Suprapubic skin (tissue), 4 donors: Measurements from ENCODE around the gene HUS1. TPM values are rescaled to one million over a fixed set of nuclear protein-coding genes. Genes with fewer than 3 reads are reported as not detected.
A peak's percentile ranks its signal among the peaks of the same experiment; 100 is the strongest.
"Not testable (repeated sequence)": the region's sequence is repeated elsewhere in the genome, so short reads cannot be mapped to it uniquely, and the experiment has no call there.

Experiments
- DNase-seq, 2 donors: peaks; one replicate each; pipeline ENCODE4 v3.0.0-alpha.2; 2019; ENCODE audit warnings: low spot score in 2 of 2
- H3K27ac ChIP-seq: fragments of 200-600 bp; sonication (generic); one replicate; pipeline ENCODE4 v1.5.1; 2019
- H3K27me3 ChIP-seq: fragments of 200-600 bp; sonication (generic); one replicate; pipeline ENCODE4 v1.5.1; 2019
- H3K36me3 ChIP-seq: fragments of 200-600 bp; sonication (generic); one replicate; pipeline ENCODE4 v1.5.1; 2019
- H3K4me1 ChIP-seq: fragments of 200-600 bp; sonication (generic); one replicate; pipeline ENCODE4 v1.5.1; 2019
- H3K4me3 ChIP-seq: fragments of 200-600 bp; sonication (generic); one replicate; pipeline ENCODE4 v1.5.1; 2019; ENCODE audit warnings: mild to moderate bottlenecking
- H3K9me3 ChIP-seq: fragments of 200-600 bp; sonication (generic); one replicate; pipeline ENCODE4 v1.5.1; 2019
- EP300 ChIP-seq: sonication (generic); formaldehyde crosslinking; IDR thresholded peaks from one replicate; pipeline ENCODE4 v1.6.1; 2017; ENCODE audit warnings: antibody characterized with exemption
- POLR2A ChIP-seq, 2 donors: fragments of 450-650 bp; IDR thresholded peaks; one replicate each; pipeline ENCODE4 v1.6.1; 2017; ENCODE audit warnings: antibody characterized with exemption in 2 of 2, mild to moderate bottlenecking in 2 of 2, moderate library complexity in 2 of 2
- POLR2AphosphoS5 ChIP-seq, 3 donors: sonication (generic); formaldehyde crosslinking; IDR thresholded peaks; one replicate each; pipeline ENCODE4 v1.6.1; 2017; ENCODE audit warnings: antibody characterized with exemption in 3 of 3
- WGBS: methylation state at CpG from one replicate; pipeline ENCODE4 v1.1.5; 2018; 5-methylcytosine and 5-hydroxymethylcytosine counted together
- total RNA-seq, 4 donors: library from RNA; depleted of rRNA; stranded (reverse); fragments of >200 nt; gene quantifications; one replicate each; pipeline ENCODE4 v1.1.0, GENCODE V29; 2016
- TF ChIP-seq, protein P1 (sequence below), 2 donors: fragments of 200-600 bp in 1 of 2; fragments of 450-650 bp in 1 of 2; sonication (generic) in 1 of 2; IDR thresholded peaks; one replicate each; pipeline ENCODE4 v1.5.1; 2016 to 2019; ENCODE audit warnings: antibody characterized with exemption in 2 of 2, mild to moderate bottlenecking in 1 of 2, moderate library complexity in 1 of 2

The HUS1 gene
- total RNA-seq, 4 donors from 2014 or later: 14.4 to 56.2 (median 21.5) TPM

DNA sequence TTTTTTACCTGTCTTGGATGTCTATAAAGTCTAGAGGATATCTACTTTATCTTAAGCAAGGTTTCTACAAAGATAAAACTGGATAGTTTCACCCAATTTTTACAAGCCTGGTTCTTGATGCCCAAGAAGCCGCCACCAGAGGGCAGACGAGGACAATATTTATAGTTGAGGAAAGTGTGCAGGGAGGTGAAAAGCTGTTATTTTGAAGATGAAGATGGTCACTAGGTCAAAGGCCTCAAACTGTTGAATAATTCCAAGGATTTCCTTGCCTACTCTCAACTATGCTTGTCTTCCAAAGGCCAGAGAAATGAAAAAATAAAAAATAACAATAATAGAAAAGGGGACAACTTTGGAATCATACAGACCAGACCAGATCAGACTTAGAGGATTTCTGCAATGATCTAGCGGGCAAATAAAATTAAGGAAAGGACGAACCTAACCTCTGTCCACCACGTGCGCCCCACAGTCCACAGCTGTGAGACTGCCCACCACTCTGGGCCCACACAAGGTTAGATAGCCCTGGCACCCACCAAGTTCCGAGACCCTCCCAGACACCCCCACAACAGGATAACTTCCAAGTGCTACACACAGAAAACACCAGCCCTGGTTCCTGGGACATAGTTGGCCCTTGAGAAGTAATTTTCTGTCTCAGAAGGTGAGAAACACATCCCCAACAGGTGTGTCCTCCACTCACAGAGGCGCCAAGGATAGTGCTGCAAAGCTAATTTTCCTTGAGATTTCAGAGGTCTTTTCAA, 34.0 kb downstream of the HUS1 start:
- no peaks in the 10 kb centered on the region for H3K27me3 ChIP-seq
- TF ChIP-seq EP300: no peak
- TF ChIP-seq, protein P1, sequence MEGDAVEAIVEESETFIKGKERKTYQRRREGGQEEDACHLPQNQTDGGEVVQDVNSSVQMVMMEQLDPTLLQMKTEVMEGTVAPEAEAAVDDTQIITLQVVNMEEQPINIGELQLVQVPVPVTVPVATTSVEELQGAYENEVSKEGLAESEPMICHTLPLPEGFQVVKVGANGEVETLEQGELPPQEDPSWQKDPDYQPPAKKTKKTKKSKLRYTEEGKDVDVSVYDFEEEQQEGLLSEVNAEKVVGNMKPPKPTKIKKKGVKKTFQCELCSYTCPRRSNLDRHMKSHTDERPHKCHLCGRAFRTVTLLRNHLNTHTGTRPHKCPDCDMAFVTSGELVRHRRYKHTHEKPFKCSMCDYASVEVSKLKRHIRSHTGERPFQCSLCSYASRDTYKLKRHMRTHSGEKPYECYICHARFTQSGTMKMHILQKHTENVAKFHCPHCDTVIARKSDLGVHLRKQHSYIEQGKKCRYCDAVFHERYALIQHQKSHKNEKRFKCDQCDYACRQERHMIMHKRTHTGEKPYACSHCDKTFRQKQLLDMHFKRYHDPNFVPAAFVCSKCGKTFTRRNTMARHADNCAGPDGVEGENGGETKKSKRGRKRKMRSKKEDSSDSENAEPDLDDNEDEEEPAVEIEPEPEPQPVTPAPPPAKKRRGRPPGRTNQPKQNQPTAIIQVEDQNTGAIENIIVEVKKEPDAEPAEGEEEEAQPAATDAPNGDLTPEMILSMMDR (IDR thresholded peaks at IDR 0.05): peak; percentile 45 to 71
- no peaks in the 10 kb centered on the region for H3K36me3 ChIP-seq
- peak; percentile 81 to 88 for DNase-seq
- WGBS: 37% methylated on average over 8 of the region's 8 CpGs
- no peak overlapping the region for H3K4me3 ChIP-seq
- no peak overlapping the region for H3K27ac ChIP-seq
- H3K4me1 ChIP-seq: peaks cover 10% of the 10 kb centered on the region
- H3K9me3 ChIP-seq: no peaks in the 10 kb centered on the region

DNA sequence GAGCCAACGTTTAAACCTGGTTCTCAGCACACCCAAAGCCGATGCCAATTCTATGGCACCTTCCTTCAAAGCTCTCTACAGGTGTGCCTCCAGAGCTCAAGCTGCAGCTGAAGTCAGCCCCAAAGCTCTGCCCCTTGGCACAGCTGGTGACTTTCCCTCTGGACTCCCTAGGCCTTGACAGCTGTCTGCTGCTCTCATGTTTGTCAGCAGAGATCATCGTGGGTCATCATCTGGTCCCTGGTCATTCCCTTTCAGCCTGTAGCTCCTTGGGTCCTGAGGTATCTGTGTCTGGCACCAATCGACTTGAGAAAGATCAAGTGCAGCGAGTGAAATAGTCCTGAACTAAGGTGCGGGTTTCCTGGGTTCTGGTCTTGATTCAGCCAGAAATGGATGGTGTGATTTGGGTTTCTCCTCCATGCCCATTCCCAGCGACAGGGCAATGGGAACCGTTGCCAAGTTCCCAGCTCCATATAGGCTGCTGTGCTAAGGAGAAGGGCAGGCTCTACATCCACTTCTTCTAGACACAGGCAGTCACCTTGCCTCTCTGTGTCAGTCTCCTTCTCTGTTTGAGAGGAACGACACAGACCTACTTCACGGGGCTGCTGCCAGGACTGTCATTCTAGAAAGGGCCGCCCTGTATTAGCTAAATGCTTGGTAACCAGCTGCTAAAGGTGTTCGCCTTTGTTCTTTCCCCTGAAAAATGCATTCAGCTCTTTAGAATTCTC, 34.7 kb downstream of the HUS1 start:
- 72% methylated on average over 11 of the region's 12 CpGs for WGBS
- Histone ChIP-seq H3K27me3 (no peaks in the 10 kb centered on the region), H3K4me3 (no peak overlapping the region), H3K9me3 (no peaks in the 10 kb centered on the region), H3K36me3 (no peaks in the 10 kb centered on the region), H3K4me1 (peaks cover 7% of the 10 kb centered on the region), H3K27ac (no peak overlapping the region)
- no peak for DNase-seq
- TF ChIP-seq POLR2A (IDR thresholded peaks at IDR 0.05): no peak
- no peak for TF ChIP-seq POLR2AphosphoS5 (IDR thresholded peaks at IDR 0.05)
- TF ChIP-seq EP300: no peak
- TF ChIP-seq, protein P1 (IDR thresholded peaks at IDR 0.05): no peak

GRCh38 chr7:47943676-47944474, 35.5 kb downstream of the HUS1 start:
- Histone ChIP-seq H3K9me3 (no peaks in the 10 kb centered on the region), H3K27me3 (no peaks in the 10 kb centered on the region), H3K4me3 (no peak overlapping the region), H3K4me1 (peaks cover 7% of the 10 kb centered on the region), H3K36me3 (no peaks in the 10 kb centered on the region), H3K27ac (no peak overlapping the region)
- DNase-seq: no peak
- 85% methylated on average over 8 of the region's 8 CpGs for WGBS
- TF ChIP-seq POLR2AphosphoS5 (IDR thresholded peaks at IDR 0.05): no peak
- TF ChIP-seq, protein P1 (IDR thresholded peaks at IDR 0.05): no peak
- no peak for TF ChIP-seq EP300
- TF ChIP-seq POLR2A (IDR thresholded peaks at IDR 0.05): no peak

- WGBS: 93% methylated on average over 10 of the region's 10 CpGs
- H3K27me3 ChIP-seq, H3K9me3 ChIP-seq, H3K4me3 ChIP-seq, H3K36me3 ChIP-seq, DNase-seq, H3K4me1 ChIP-seq: not testable (repeated sequence)
- peak overlapping the region; percentile 70 for H3K27ac ChIP-seq
These were observed 36.8 kb downstream of the HUS1 start for GRCh38 chr7:47942651-47943050.

DNA sequence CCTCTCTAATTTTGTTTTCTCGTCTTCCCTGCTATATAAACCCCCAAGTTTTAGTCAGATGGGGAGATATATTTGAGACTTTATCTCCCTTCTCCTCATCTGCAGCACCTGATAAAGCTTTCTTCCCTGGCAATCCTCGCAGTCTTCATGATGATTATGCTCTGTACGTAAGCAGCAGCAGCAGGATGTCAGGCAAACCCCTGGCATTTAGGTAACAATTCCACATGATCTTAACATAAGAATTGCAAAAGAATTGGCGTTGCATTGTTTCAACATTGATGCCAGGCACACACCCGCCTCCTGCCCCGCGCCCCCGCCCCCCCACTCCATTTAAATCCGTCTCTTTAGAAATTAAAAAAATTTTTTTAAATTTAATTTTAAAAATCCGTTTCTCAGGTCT, 37.3 kb downstream of the HUS1 start:
- no peaks in the 10 kb centered on the region for H3K36me3 ChIP-seq
- H3K27me3 ChIP-seq: no peaks in the 10 kb centered on the region
- 79% methylated on average over 10 of the region's 10 CpGs for WGBS
- no peak for DNase-seq
- H3K4me1 ChIP-seq: peaks cover 7% of the 10 kb centered on the region
- no peak overlapping the region for H3K4me3 ChIP-seq
- H3K9me3 ChIP-seq: no peaks in the 10 kb centered on the region
- peak overlapping the region; percentile 70 for H3K27ac ChIP-seq
- TF ChIP-seq, protein P1 (IDR thresholded peaks at IDR 0.05): no peak
- TF ChIP-seq EP300: no peak
- TF ChIP-seq POLR2AphosphoS5 (IDR thresholded peaks at IDR 0.05): no peak
- no peak for TF ChIP-seq POLR2A (IDR thresholded peaks at IDR 0.05)
